ENCODE data around the gene ACVR1.

Gene ACVR1

GRCh38 chr2:157784169-157784822 lies 91.8 kb downstream of the ACVR1 start:
- Mint-ChIP-seq H3K9me3 (no peaks in the 10 kb centered on the region), H3K27ac (no peak overlapping the region), H3K27me3 (no peaks in the 10 kb centered on the region), H3K36me3 (ENCODE audit: low read depth) (peaks cover 14% of the 10 kb centered on the region), H3K4me3 (no peak overlapping the region), H3K4me1 (ENCODE audit: low read depth) (peaks cover 8% of the 10 kb centered on the region)
- intact Hi-C loops (cut with micrococcal nuclease) = no loop called here

- Mint-ChIP-seq H3K4me3 (no peak overlapping the region), H3K36me3 (ENCODE audit: low read depth) (peaks cover 23% of the 10 kb centered on the region), H3K9me3 (no peaks in the 10 kb centered on the region), H3K27me3 (no peaks in the 10 kb centered on the region), H3K27ac (no peak overlapping the region), H3K4me1 (ENCODE audit: low read depth) (peaks cover 8% of the 10 kb centered on the region)
- intact Hi-C loops (cut with micrococcal nuclease) = no loop called here
Observed at GRCh38 chr2:157783245-157783644, 92.9 kb downstream of the ACVR1 start.

- Mint-ChIP-seq H3K36me3 (ENCODE audit: low read depth) (peaks cover 30% of the 10 kb centered on the region), H3K4me3 (no peak overlapping the region), H3K27ac (no peak overlapping the region)
Observed at GRCh38 chr2:157782057-157782845, 93.9 kb downstream of the ACVR1 start.

GRCh38 chr2:157780211-157780610 lies 95.9 kb downstream of the ACVR1 start:
- no peaks in the 10 kb centered on the region for H3K27me3 Mint-ChIP-seq
- peaks cover 39% of the 10 kb centered on the region for H3K36me3 Mint-ChIP-seq (ENCODE audit: low read depth)
- intact Hi-C loops (cut with micrococcal nuclease) = no loop called here
- H3K4me3 Mint-ChIP-seq = no peak overlapping the region
- peaks cover 8% of the 10 kb centered on the region for H3K4me1 Mint-ChIP-seq (ENCODE audit: low read depth)
- H3K27ac Mint-ChIP-seq = no peak overlapping the region
- no peaks in the 10 kb centered on the region for H3K9me3 Mint-ChIP-seq

More at GRCh38 chr2:157782057-157782845, 93.9 kb downstream of the ACVR1 start:
- Mint-ChIP-seq H3K9me3 (no peaks in the 10 kb centered on the region), H3K27me3 (no peaks in the 10 kb centered on the region), H3K4me1 (ENCODE audit: low read depth) (peaks cover 8% of the 10 kb centered on the region)
- intact Hi-C loops (cut with micrococcal nuclease) = no loop called here

DNA sequence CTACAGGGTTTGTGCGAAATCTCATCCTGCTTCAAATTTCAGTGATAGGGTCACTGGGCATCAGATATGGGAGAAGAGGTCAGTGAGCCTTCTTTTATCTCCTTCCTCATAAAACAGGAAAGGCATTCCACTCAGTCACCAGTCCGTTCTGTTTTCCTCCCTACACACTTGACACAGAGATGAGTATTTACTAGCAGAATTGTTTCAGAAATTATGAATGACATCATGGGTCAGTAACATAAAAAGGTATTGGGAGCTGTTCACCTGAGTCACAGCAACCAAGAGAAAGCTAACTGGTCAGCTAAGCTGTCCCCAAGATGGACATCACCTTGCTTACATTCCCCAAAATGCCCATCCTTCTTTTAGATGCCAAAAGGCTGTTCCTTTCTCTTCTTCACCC lies 96.3 kb downstream of the ACVR1 start:
- intact Hi-C loops (cut with micrococcal nuclease) = loop anchor here (10.0 kb wide), 1 partner anchor 475 kb away; no protein-coding TSS in a partner anchor
- no peaks in the 10 kb centered on the region for H3K27me3 Mint-ChIP-seq

DNA sequence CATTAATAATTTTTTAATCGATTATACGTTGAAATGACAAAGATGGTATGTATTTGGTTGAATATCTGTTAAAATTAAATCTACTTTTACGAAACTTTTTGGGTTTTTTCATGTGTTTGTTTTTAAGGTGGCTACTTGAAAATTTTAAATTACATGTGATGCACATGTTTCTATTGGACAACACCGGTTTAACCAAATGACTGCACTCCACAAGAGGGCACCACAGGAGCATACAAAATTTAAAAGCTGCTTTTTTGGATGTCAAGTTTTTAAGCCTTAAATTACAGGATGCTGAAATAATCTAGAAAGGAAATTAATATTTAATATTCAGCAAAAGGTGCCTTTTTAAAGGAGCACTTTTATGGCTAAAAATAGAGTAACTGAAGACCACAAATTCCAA lies 98.7 kb downstream of the ACVR1 start:
- peaks cover 60% of the 10 kb centered on the region for H3K36me3 Mint-ChIP-seq (ENCODE audit: low read depth)

More for the DNA sequence above, 96.3 kb downstream of the ACVR1 start:
- H3K36me3 Mint-ChIP-seq (ENCODE audit: low read depth) = peaks cover 43% of the 10 kb centered on the region
- H3K4me1 Mint-ChIP-seq (ENCODE audit: low read depth) = peaks cover 8% of the 10 kb centered on the region
- H3K9me3 Mint-ChIP-seq = no peaks in the 10 kb centered on the region
- H3K4me3 Mint-ChIP-seq = no peak overlapping the region
- H3K27ac Mint-ChIP-seq = no peak overlapping the region

DNA sequence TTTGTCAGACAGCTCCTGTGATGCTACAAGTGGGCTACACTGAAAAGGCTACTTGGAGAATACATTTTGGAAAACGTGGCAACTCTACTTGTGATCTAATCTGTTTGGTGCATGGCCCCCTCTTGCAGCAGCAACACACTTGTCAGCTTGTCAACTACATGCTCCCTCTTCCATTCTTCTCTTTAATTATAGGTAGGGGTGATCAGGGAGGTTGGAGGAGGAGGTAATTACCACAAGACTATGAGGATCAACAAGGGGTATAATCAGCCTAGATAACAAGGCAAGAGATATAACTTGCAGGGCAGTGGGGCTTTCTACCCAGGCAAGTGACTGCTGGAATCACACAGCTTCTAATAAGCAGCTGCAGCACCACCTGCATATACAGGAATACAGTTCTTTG lies 104.9 kb downstream of the ACVR1 start:
- Mint-ChIP-seq H3K36me3 (ENCODE audit: low read depth) (peaks cover 87% of the 10 kb centered on the region), H3K27me3 (no peaks in the 10 kb centered on the region), H3K4me1 (ENCODE audit: low read depth) (no peaks in the 10 kb centered on the region), H3K4me3 (no peak overlapping the region), H3K27ac (no peak overlapping the region), H3K9me3 (no peaks in the 10 kb centered on the region)
- intact Hi-C loops (cut with micrococcal nuclease) = loop anchor here (10.0 kb wide), 1 partner anchor 466 kb away; no protein-coding TSS in a partner anchor

More for the DNA sequence above, 98.7 kb downstream of the ACVR1 start:
- no peak overlapping the region for H3K27ac Mint-ChIP-seq
- no peaks in the 10 kb centered on the region for H3K27me3 Mint-ChIP-seq
- no peaks in the 10 kb centered on the region for H3K9me3 Mint-ChIP-seq
- intact Hi-C loops (cut with micrococcal nuclease) = loop anchor here (1.0 to 10.0 kb wide), 2 partner anchors 233 to 473 kb away; no protein-coding TSS in a partner anchor
- H3K4me1 Mint-ChIP-seq (ENCODE audit: low read depth) = no peaks in the 10 kb centered on the region
- H3K4me3 Mint-ChIP-seq = no peak overlapping the region

DNA sequence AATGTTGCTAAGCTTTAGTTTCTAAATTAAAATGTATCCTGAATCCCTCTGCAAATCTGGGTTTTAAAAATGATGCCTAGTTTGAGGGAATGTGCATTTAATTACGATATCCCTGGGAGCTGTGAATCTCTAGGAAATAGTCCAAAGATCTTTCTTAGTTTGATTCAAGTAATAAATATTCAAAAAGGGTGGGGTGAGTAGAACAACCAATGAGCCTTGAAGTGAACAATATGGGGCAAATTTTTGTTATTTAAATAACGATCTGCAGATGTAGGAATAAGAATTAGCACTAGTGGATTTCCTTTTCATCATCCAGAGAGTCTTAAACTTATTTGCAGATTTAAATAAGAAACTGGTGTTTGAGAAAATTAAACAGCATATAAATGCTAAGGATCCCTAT lies 106.3 kb downstream of the ACVR1 start:
- intact Hi-C loops (cut with micrococcal nuclease) = loop anchor here (10.0 kb wide), 2 partner anchors 265 to 465 kb away; no protein-coding TSS in a partner anchor
- no peak overlapping the region for H3K4me3 Mint-ChIP-seq
- H3K27ac Mint-ChIP-seq = no peak overlapping the region
- H3K36me3 Mint-ChIP-seq (ENCODE audit: low read depth) = peaks cover 88% of the 10 kb centered on the region
- no peaks in the 10 kb centered on the region for H3K27me3 Mint-ChIP-seq
- no peaks in the 10 kb centered on the region for H3K4me1 Mint-ChIP-seq (ENCODE audit: low read depth)
- no peaks in the 10 kb centered on the region for H3K9me3 Mint-ChIP-seq

DNA sequence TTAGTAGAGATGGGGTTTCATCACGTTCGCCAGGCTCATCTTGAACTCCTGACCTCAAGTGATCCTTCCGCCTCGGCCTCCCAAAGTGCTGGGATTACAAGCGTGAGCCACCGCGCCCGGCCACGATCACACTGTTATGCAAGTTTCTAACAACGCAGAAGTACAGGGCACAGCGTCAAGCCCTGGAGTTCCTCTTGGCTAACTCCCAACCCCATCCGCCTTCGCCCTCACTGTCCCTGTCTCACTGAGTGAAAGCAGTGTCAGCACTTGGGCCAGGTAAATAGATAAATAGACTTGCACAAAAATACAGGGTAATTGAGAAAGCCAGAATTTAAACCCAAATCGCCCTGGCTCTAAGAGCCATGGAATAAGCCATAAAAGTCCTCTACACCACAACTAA lies 111.7 kb downstream of the ACVR1 start:
- H3K4me1 Mint-ChIP-seq (ENCODE audit: low read depth) = no peaks in the 10 kb centered on the region
- peaks cover 92% of the 10 kb centered on the region for H3K36me3 Mint-ChIP-seq (ENCODE audit: low read depth)
- no peak overlapping the region for H3K4me3 Mint-ChIP-seq
- H3K9me3 Mint-ChIP-seq = no peaks in the 10 kb centered on the region
- no peak overlapping the region for H3K27ac Mint-ChIP-seq
- no peaks in the 10 kb centered on the region for H3K27me3 Mint-ChIP-seq
- intact Hi-C loops (cut with micrococcal nuclease) = loop anchor here (10.0 kb wide), 1 partner anchor 260 kb away; no protein-coding TSS in a partner anchor

GRCh38 chr2:157761520-157761919 lies 114.6 kb downstream of the ACVR1 start:
- H3K4me1 Mint-ChIP-seq (ENCODE audit: low read depth) = no peaks in the 10 kb centered on the region
- no peak overlapping the region for H3K27ac Mint-ChIP-seq
- H3K9me3 Mint-ChIP-seq = peaks cover 19% of the 10 kb centered on the region
- no peaks in the 10 kb centered on the region for H3K27me3 Mint-ChIP-seq
- H3K36me3 Mint-ChIP-seq (ENCODE audit: low read depth) = peaks cover 93% of the 10 kb centered on the region
- intact Hi-C loops (cut with micrococcal nuclease) = loop anchor here (10.0 kb wide), 1 partner anchor 257 kb away; no protein-coding TSS in a partner anchor
- H3K4me3 Mint-ChIP-seq = no peak overlapping the region

GRCh38 chr2:157760949-157761348 lies 115.2 kb downstream of the ACVR1 start:
- Mint-ChIP-seq H3K4me1 (ENCODE audit: low read depth) (no peaks in the 10 kb centered on the region), H3K27me3 (no peaks in the 10 kb centered on the region), H3K36me3 (ENCODE audit: low read depth) (peaks cover 93% of the 10 kb centered on the region), H3K27ac (no peak overlapping the region), H3K9me3 (peaks cover 25% of the 10 kb centered on the region), H3K4me3 (no peak overlapping the region)
- intact Hi-C loops (cut with micrococcal nuclease) = loop anchor here (10.0 kb wide), 1 partner anchor 256 kb away; no protein-coding TSS in a partner anchor

- Mint-ChIP-seq H3K4me3 (no peak overlapping the region), H3K36me3 (ENCODE audit: low read depth) (peaks cover 94% of the 10 kb centered on the region), H3K9me3 (peaks cover 32% of the 10 kb centered on the region), H3K27me3 (no peaks in the 10 kb centered on the region), H3K27ac (no peak overlapping the region), H3K4me1 (ENCODE audit: low read depth) (no peaks in the 10 kb centered on the region)
- intact Hi-C loops (cut with micrococcal nuclease) = loop anchor here (10.0 kb wide), 1 partner anchor 255 kb away; no protein-coding TSS in a partner anchor
Observed at GRCh38 chr2:157759855-157760254, 116.3 kb downstream of the ACVR1 start.

DNA sequence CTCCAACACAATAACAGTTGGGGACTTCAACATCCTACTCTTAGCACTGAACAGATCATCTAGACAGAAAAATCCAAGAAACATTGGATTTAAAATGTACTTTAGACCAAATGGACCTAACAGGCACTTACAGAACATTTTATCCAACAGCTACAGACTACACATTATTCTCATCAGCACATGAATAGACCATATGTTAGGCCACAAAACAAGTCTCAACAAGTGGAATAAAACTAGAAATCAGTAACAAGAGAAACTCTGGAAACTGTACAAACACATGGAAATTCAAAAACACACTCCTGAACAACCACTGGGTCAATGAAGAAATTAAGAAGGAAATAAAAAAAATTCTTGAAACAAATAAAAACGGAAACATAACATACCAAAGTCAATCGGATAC lies 117.5 kb downstream of the ACVR1 start:
- Mint-ChIP-seq H3K36me3 (ENCODE audit: low read depth) (peaks cover 94% of the 10 kb centered on the region), H3K4me3 (no peak overlapping the region), H3K9me3 (peaks cover 32% of the 10 kb centered on the region), H3K27ac (no peak overlapping the region), H3K4me1 (ENCODE audit: low read depth) (no peaks in the 10 kb centered on the region), H3K27me3 (no peaks in the 10 kb centered on the region)
- intact Hi-C loops (cut with micrococcal nuclease) = no loop called here

DNA sequence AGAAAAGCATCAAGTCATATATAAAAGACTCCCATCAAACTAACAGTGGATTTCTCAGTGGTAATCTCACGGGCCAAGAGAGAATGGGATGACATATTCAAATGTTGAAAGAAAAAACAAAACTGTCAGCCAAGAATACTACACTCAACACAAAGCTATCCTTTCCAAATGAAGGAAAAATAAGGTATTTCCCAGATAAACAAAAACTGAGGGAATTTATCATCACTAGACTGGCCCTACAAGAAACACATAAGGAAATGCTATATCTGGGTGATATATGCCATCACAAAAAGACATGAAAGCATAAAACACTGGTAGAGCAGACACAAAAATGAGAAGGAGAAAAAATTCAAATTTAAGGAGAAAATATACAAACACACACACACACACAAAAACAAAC lies 118.6 kb downstream of the ACVR1 start:
- no peaks in the 10 kb centered on the region for H3K4me1 Mint-ChIP-seq (ENCODE audit: low read depth)
- peaks cover 32% of the 10 kb centered on the region for H3K9me3 Mint-ChIP-seq
- intact Hi-C loops (cut with micrococcal nuclease) = no loop called here
- no peaks in the 10 kb centered on the region for H3K27me3 Mint-ChIP-seq
- no peak overlapping the region for H3K27ac Mint-ChIP-seq
- H3K4me3 Mint-ChIP-seq = no peak overlapping the region
- H3K36me3 Mint-ChIP-seq (ENCODE audit: low read depth) = peaks cover 99% of the 10 kb centered on the region

Data from dendritic cell treated with granulocyte-macrophage colony-stimulating factor and Interleukin-4, amounts not matched to agents 40 ng/mL and 50 ng/mL, for 4 days (primary cell).